Transverse colon (tissue), 4 donors: Measurements from ENCODE around the gene UQCR11. TPM values are rescaled to one million over a fixed set of nuclear protein-coding genes. Genes with fewer than 3 reads are reported as not detected.
A peak's percentile ranks its signal among the peaks of the same experiment; 100 is the strongest.

ENCODE experiments used
- DNase-seq: peaks from one replicate; pipeline ENCODE4 v3.0.0-alpha.2; 2019
- H3K27ac ChIP-seq, 4 donors: fragments of 200-600 bp; sonication (generic); 2 replicates each; pipeline ENCODE4 v1.5.1; 2016 to 2018; ENCODE audit warnings: inconsistent platforms in 4 of 4
- H3K27me3 ChIP-seq: fragments of 200-600 bp; sonication (generic); 2 replicates; pipeline ENCODE4 v1.5.1; 2017; ENCODE audit warnings: inconsistent platforms
- H3K36me3 ChIP-seq, 4 donors: fragments of 200-600 bp; sonication (generic); 2 replicates each; pipeline ENCODE4 v1.5.1; 2017 to 2019; ENCODE audit warnings: inconsistent platforms in 4 of 4
- H3K4me1 ChIP-seq, 4 donors: fragments of 200-600 bp; sonication (generic); 2 replicates each; pipeline ENCODE4 v1.5.1; 2017 to 2020; ENCODE audit warnings: inconsistent platforms in 4 of 4
- H3K4me3 ChIP-seq, 4 donors: fragments of 200-600 bp; sonication (generic); 1 replicate in 1 of 4; 2 replicates in 3 of 4; pipeline versions ENCODE4 v1.5.1 to v1.6.1; 2017 to 2019; ENCODE audit warnings: inconsistent platforms in 4 of 4
- H3K9me3 ChIP-seq, 2 donors: fragments of 200-600 bp; sonication (generic); 2 replicates each; pipeline ENCODE4 v1.5.1; 2017 to 2019; ENCODE audit warnings: inconsistent platforms in 2 of 2
- CTCF ChIP-seq, 5 experiments: fragments of 200-600 bp in 3 of 5; fragments of 450-650 bp in 2 of 5; sonication (generic) in 3 of 5; IDR thresholded peaks; 1 replicate in 2 of 5; 2 replicates in 3 of 5; pipeline ENCODE4 v1.5.1; 2016 to 2017; ENCODE audit warnings: antibody characterized with exemption in 5 of 5, inconsistent platforms in 3 of 5, mild to moderate bottlenecking in 2 of 5, moderate library complexity in 1 of 5
- EP300 ChIP-seq: sonication (generic); formaldehyde crosslinking; IDR thresholded peaks from one replicate; pipeline ENCODE4 v1.6.1; 2017; ENCODE audit warnings: antibody characterized with exemption, low read depth
- POLR2A ChIP-seq: fragments of 450-650 bp; IDR thresholded peaks from one replicate; pipeline ENCODE4 v1.6.1; 2016; ENCODE audit warnings: antibody characterized with exemption, mild to moderate bottlenecking, moderate library complexity
- POLR2AphosphoS5 ChIP-seq, 3 donors: sonication (generic); formaldehyde crosslinking; IDR thresholded peaks; one replicate each; pipeline ENCODE4 v1.6.1; 2016; ENCODE audit warnings: antibody characterized with exemption in 3 of 3
- WGBS, 2 donors: methylation state at CpG; one replicate each; pipeline ENCODE4 v1.1.5; 2018; ENCODE audit warnings: low coverage in 1 of 2; 5-methylcytosine and 5-hydroxymethylcytosine counted together
- in situ Hi-C, 4 donors: fragments of 200-750 bp; cut with MboI; loops; one replicate each; pipeline versions ENCODE4 v1.15.0 to v1.15.1; 2017; ENCODE audit warnings: low sequenced_read_pairs in 3 of 4, low pct_ligation_motif_present in 1 of 4, low pct_unique_long_range_greater_than_20kb in 1 of 4
- intact Hi-C: fragments of 100-400 bp; cut with DNase I; formaldehyde crosslinking; loops from one replicate; pipeline ENCODE4 v1.15.1; 2023; ENCODE audit warnings: low total_unique reads
- total RNA-seq, 4 donors: library from RNA; depleted of rRNA; stranded (reverse); fragments of >200 nt; gene quantifications; one replicate each; pipeline ENCODE4 v1.1.0, GENCODE V29; 2016

The UQCR11 gene
- total RNA-seq, 4 donors from 2014 or later: 19.9 to 120 (median 60.8) TPM

- no peaks in the 10 kb centered on the region for H3K27me3 ChIP-seq
- peaks cover 18 to 31% (median 26%) of the 10 kb centered on the region in 4 donors for H3K4me1 ChIP-seq
- peak overlapping the region; percentile 97 to 99 (median 98) for H3K27ac ChIP-seq
- DNase-seq: peak; percentile 90
- TF ChIP-seq POLR2A (peak; percentile 77), CTCF (IDR thresholded peaks at IDR 0.05) (no peak), EP300 (no peak), POLR2AphosphoS5 (IDR thresholded peaks at IDR 0.05) (peak; percentile 58 to 85 (median 84))
- in situ Hi-C loops (no loop called here), intact Hi-C loops (no loop called here)
- H3K36me3 ChIP-seq: peaks cover 0 to 12% (median 6%) of the 10 kb centered on the region in 4 donors
- 0% methylated on average over 74 of the region's 94 CpGs; no CpG with 5 or more reads in 1 of the 2 donors for WGBS, 2 donors
- H3K4me3 ChIP-seq: peak overlapping the region; percentile 87 to 96 (median 92)
- H3K9me3 ChIP-seq: no peaks in the 10 kb centered on the region
Observed at GRCh38 chr19:1592024-1592754, 13.1 kb downstream of the UQCR11 start.

- in situ Hi-C loops: no loop called here
- TF ChIP-seq EP300 (no peak), POLR2A (no peak), CTCF (IDR thresholded peaks at IDR 0.05) (no peak), POLR2AphosphoS5 (IDR thresholded peaks at IDR 0.05) (no peak)
Observed at GRCh38 chr19:1591421-1592023, 13.7 kb downstream of the UQCR11 start.

GRCh38 chr19:1590641-1591397, 14.4 kb downstream of the UQCR11 start:
- no peaks in the 10 kb centered on the region for H3K36me3 ChIP-seq
- peak overlapping the region; percentile 97 to 99 (median 98) for H3K27ac ChIP-seq
- no peaks in the 10 kb centered on the region for H3K27me3 ChIP-seq
- peak; percentile 32 for DNase-seq
- H3K9me3 ChIP-seq: no peaks in the 10 kb centered on the region
- TF ChIP-seq CTCF (IDR thresholded peaks at IDR 0.05) (peak in 1 of 5 experiments; percentile 10), POLR2A (no peak), EP300 (no peak)
- in situ Hi-C loops: no loop called here
- peaks cover 18 to 31% (median 26%) of the 10 kb centered on the region in 4 donors for H3K4me1 ChIP-seq
- WGBS, 2 donors: 11 to 12% methylated on average over 2 to 10 of the region's 10 CpGs
- intact Hi-C loops: no loop called here
- peak overlapping the region in 3 of 4 donors; percentile 87 to 96 (median 96) for H3K4me3 ChIP-seq

More at GRCh38 chr19:1591421-1592023, 13.7 kb downstream of the UQCR11 start:
- Histone ChIP-seq H3K9me3 (no peaks in the 10 kb centered on the region), H3K36me3 (peaks cover 0 to 6% (median 3%) of the 10 kb centered on the region in 4 donors), H3K27ac (peak overlapping the region; percentile 97 to 99 (median 98)), H3K4me1 (peaks cover 18 to 31% (median 26%) of the 10 kb centered on the region in 4 donors), H3K27me3 (no peaks in the 10 kb centered on the region), H3K4me3 (peak overlapping the region; percentile 87 to 96 (median 92))
- no peak for DNase-seq
- intact Hi-C loops: no loop called here
- WGBS, 2 donors: 1% methylated on average over 15 to 28 of the region's 31 CpGs

GRCh38 chr19:1587872-1588271, 17.4 kb downstream of the UQCR11 start:
- no peak for TF ChIP-seq POLR2A
- no peak for TF ChIP-seq EP300
- no peak for TF ChIP-seq POLR2AphosphoS5 (IDR thresholded peaks at IDR 0.05)
- TF ChIP-seq CTCF (IDR thresholded peaks at IDR 0.05): no peak
- in situ Hi-C loops (no loop called here), intact Hi-C loops (no loop called here)
- WGBS, 2 donors: 69% methylated on average over 9 of the region's 9 CpGs; no CpG with 5 or more reads in 1 of the 2 donors
- Histone ChIP-seq H3K36me3 (peaks cover 0 to 9% (median 0%) of the 10 kb centered on the region in 4 donors), H3K9me3 (no peaks in the 10 kb centered on the region), H3K4me1 (peaks cover 12 to 22% (median 19%) of the 10 kb centered on the region in 4 donors), H3K27ac (no peak overlapping the region), H3K27me3 (no peaks in the 10 kb centered on the region), H3K4me3 (no peak overlapping the region)
- DNase-seq: no peak
